ENCODE data around the gene UNK.
"Not testable (repeated sequence)": the region's sequence is repeated elsewhere in the genome, so short reads cannot be mapped to it uniquely, and the experiment has no call there.

Gene UNK

DNA sequence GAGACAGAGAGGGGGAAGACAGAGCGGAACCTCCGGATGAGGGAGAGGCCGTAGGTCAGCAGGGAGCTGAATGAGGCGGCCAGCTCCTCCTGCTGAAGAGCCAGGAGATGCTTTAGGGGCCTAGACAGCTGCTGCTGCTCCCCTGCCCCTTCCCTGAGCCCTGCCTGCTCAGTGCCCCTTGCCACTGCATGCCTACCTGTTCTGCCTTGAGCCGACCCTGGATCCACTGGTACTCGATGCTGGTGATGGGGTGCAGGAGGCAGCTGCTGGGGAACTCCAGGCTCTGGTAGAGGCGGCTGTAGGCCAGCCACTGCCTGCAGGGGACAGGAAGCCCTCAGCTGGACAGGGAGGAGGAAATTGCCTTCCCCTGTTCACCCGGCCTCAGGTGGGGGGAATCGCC, 52.0 kb downstream of the UNK start:
- no peak for DNase-seq

GRCh38 chr17:75837899-75838298, 53.3 kb downstream of the UNK start:
- no peak for DNase-seq

DNA sequence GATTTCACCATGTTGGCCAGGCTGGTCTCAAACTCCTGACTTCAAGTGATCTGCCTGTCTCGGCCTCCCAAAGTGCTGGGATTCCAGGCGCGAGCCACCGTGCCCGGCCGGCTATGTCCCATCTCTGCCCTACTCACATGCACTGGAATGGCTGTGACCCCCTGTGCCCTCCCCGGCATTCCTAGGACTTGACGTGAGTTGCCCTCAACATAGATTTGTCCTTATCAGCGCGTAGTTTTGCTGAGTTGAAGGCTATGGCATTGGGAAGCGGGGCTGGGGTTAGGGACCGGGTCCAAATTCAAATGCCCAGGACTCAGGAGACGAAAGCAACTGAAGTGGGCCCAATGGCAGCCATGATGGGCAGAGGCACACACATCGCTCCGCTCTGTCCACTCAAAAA, 53.8 kb downstream of the UNK start:
- DNase-seq, result no peak

DNA sequence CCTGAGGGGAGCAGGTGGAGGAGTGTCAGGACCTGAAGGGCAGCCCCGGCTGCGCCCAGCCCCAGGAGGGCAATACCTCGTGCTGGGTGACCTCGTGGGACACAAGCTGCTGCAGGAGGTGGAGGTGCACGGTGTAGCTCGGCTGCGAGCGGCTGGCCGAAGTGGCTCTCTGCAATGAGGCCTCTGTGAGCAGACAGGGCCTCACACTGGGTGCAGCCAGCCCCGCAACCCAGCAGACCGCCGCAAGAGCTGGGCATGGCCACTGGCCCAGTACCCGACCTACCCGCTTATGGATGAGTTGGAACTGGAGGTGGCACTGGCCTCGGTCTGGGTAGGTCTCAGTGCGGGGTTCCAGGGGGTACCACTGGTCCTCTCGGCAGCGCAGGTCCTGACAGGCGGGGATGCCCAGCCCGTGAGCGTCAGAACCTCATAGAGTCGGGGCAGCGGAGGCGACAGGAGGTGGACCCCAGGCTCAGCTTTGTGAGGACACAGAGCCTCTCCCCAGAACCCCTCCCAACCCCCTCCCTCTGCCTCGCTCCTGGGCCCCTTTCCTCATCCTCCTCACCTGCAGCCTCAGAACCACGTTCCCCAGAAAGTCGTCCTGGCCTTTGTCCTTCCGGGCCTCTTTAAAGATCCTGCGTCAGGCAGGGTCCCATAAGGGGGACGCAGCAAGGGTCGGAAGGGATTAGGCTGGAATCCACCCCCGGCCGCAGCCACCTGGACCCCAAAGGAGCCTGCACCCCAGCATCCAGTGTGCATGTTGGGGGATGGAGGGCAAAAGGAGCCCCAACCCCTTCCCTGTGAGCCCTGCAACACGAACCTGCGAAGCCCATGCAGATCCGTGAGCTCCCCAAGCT, 55.6 kb downstream of the UNK start:
- no peak for DNase-seq

- no peak for DNase-seq
Measured at GRCh38 chr17:75840799-75841164, 56.2 kb downstream of the UNK start.

- no peak for DNase-seq
Measured at GRCh38 chr17:75842411-75842810, 57.8 kb downstream of the UNK start.

GRCh38 chr17:75842963-75843576, 58.5 kb downstream of the UNK start:
- no peak for DNase-seq

- no peak for DNase-seq
Measured at GRCh38 chr17:75843577-75844529, 59.2 kb downstream of the UNK start, which contains the start of gene UNC13D. Gene UNC13D, minus strand, starts transcription at chr17:75844404. Its CDS starts 67 bp downstream, at chr17:75844337.

GRCh38 chr17:75844530-75845057, 60.0 kb downstream of the UNK start:
- DNase-seq, result no peak

- peak; percentile 85 for DNase-seq
Measured at GRCh38 chr17:75845058-75845711, 60.6 kb downstream of the UNK start.

GRCh38 chr17:75845933-75846691, 61.5 kb downstream of the UNK start:
- no peak for DNase-seq

GRCh38 chr17:75846692-75847613, 62.3 kb downstream of the UNK start:
- no peak for DNase-seq

DNA sequence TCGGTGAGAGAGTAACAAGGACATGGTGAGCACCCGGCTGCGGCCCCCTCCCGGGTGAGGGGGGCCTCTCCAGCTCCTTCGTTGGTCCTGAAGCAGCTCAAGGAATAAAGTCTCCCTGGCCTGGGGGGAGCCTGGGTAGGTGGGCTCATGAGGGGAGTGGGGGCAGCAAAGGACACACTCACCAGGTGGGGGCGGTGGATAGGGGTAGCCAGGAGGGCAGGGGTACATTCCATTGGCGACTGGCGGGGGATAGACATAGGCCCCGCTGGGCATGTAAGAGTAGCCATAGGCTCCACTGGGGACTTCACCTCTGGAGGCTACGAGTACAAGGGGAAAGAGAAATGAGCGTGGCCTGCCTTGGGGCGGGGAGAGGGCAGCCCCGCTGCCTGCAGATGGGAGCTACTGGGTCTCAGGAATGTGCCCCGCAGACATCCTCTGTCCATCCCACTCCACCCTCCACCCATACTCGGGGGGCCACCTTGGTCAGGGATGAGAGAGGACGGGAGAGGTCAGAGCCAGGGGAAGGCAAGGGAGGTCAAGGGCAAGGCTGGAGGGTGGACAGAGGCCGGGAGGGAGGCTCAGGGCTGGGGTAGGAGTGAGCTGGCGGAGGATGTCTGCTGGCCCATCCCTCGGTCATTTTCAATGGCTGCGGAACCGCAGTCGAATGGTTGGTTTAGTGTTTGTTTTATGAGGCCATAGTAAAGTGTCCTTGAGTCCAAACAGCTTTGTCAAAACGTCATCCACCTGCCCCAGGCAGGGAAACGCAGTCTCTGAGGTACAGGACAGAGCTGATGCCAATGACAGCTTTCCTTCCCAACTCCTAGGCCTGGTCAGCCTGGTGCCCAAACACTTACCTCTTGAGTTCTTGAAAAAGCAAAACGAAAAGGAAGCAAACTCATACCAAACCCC, 63.3 kb downstream of the UNK start:
- no peak for DNase-seq

DNA sequence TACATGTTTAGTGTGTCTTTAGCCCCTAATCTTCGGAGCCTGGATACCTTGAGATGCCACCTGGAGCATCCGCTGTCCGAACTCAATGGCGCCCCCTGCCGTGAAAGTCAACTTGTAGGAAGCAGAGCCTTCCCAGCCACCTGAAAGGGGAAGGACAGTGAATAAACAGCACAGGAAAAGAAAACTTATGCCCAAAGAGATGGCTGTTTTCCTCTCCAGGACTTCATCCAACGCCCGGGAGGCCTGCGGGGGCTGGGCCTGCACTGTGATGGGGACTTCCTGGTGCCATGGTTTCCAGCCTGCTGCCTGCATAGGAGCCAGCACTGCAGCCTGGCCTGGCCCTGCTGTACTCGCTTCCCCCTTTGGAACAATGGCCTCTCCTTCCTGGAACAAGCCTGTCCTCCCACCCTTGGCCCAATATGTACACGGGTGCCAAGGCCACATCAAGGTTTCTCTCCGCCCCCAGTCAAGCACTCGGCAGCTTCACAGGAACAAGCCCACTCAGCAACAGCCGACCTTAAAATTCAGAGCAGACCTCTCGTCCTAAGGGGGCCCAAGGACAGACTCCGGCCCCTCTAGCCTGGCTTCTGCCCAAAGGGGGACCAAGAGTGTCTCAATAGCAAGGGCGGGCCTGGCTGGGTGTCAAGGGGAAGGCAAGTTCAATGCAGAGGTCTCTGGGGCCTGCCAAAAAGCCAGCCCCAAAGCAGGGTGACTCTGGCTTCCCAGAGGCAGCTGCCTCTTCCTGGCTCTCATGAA, 64.1 kb downstream of the UNK start:
- peak; percentile 72 to 77 for DNase-seq

- DNase-seq, result no peak
Measured at GRCh38 chr17:75849279-75849646, 64.7 kb downstream of the UNK start.

DNA sequence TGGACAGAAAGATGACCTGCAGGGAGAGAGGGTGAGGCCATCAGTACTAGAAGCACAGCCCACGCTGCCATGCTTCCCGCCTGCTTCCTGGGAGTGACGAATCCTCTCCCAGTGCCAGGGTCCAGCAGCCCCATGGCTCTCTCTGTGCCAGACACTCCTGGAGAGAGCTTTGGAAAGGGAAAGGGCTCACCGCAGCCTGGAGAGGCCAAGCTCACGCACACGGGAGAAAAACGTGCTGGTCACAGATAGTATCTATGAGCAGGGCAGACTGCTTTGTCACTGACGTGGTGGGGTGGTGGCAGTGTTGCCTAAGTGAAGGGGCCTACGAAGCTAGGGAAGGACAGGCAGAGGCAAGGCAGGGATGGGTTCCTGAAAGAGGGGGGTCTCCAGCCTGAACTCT, 65.1 kb downstream of the UNK start:
- no peak for DNase-seq

DNA sequence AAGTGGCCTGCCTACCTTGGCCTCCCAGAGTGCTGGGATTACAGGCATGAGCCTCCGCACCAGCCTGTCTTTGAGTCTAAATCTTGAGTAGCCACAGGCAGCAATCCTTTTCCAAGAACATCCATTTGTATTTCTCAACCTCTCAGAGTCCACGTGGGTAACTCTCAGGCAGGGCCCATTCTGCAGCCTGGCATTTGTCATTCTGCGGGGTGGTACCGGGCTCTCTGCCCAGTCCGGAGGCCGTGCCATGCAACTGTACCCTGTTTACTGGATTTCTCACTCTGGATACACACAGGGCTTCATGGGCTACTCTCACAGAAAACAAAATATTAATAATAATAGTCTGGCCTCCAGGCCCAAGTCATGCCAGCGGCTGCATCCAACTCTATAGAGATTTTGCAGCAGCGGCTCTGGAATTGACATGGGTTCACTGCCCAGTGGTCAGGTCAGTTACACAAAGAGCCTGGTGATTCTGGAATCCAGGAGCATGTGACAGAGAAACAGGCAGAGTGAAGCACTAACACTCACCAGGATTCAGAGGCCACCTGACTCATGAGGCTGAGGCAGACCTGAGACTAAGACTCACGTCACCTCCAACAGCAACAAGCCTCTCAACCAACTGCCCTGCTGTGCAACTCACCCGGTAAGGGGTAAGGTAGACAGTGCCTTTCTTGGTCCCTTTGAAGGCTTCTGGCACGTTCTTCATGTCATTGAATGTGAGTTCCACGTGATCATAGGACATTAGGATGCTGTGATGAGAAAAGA, 66.5 kb downstream of the UNK start:
- DNase-seq, result no peak

DNA sequence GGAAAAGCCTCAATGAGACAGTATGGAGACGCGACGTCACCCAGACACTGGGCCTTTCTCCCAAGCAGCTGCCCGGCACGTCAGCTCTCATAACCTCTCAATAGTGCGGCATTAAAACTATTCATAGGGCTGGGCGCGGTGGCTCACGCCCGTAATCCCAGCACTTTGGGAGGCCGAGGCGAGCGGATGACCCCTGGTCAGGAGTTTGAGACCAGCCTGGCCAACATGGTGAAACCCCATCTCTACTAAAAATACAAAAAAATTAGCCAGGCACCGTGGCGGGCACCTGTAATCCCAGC, 67.0 kb downstream of the UNK start:
- DNase-seq, result not testable (repeated sequence)
